ENCODE data around the gene GNB1L.

GNB1L gene

DNA sequence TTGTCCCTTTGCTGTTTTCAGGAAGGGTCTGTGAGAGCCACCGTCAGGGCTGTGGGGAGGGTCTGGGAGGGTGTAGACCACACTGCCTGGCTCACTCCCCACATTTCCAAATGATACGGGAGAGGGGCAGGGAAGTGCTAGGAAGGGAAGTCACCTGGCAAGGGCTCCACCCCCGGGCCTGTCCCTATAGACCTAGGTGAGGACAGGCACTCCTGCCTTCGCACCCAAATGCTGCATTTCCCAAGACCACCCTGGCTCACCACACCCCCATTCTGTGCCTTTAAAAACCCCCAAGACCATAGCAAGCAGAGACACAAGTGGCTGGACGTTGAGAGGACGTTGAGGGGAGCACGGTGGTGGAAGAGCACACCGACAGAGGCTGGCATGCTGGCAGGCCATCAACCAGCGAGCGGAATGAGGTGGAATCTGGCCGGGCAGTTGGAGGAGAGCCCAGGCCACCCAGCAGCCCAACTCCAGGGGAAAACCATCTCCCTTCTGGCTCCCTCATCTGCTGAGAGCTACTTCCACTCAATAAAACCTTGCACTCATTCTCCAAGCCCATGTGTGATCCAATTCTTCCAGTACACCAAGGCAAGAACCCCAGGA is 45.7 kb downstream of the GNB1L start:
- no peak for DNase-seq (ENCODE audit: low spot score)

DNA sequence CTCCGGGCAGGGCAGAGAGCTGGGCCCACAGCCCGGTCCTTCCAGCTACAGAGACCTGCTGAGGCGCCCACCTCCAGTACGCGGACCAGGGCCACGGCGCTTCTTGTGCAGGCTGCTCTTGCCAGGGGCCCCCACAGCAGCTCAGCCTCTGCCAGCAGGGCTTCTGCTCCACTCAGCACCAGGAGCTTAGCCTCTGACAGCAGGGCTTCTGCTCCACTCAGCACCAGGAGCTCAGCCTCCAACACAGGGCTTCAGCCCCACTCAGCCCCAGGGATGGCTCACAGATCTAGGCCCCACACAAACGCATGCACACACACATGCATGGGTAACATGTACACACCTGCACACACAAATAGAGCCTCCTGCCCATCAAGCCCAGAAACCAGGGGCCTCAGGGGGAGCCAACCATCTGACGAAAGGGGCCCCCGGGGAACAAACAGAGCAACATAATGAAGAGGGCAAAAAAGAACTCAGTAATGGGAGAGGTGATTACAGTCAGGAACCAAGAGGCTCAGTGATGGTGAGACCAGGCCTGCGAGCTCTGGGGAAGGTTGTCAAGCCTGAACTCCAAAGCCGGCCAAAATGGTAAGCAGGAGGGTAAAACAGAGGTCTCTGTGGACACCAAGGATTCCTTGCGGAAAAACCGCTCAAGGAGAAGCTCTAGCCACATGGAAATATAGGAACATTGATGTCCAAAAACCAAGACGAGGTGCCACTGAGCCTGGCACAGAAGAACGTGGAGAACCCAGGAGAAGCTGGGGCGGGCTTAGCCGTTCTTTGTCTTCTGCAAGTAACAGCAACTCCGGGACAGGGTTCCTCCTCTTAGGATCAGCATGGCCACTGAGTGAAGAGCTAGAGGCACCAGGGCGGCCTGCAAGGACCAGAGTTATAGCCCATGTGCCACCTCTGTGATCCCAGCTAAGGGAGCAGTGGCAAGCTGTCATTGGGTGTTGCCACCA is 46.5 kb downstream of the GNB1L start:
- DNase-seq (ENCODE audit: low spot score): no peak

DNA sequence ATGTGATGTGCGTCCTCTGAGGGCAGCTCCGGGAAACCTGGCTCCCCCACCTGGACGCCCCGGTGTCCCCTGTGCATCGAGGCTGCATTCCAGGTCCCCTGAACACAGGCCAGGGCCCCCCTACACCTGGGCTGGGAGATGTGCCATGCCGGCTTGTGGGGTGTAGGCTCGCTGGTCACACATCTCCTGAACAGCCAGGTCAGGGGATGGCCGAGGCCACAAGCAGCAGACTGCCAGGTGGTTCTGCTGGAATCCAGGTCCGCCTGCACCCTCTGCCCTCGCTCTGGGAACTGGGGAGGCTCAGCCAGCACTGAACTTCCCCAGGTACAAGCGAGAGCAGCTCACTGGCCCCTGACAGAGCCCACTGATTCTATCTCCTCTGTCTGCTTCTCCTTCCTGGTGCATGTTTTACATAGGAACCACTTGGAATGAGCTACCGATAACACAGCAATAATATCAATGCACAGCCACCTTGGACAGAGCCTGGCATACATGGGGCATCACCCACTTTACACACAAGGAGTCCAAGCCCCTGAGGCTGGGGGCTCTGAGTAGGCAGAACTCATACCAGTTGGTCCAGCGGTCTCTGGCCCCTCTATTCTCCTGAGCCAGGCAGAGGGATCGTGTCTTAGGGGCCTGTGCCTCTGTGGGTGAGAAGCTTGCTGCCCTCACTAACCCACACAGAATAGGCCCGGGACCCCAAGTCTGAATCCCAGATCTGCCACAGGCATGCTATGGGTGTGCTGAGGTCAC is 47.3 kb downstream of the GNB1L start:
- no peak for DNase-seq (ENCODE audit: low spot score)

DNA sequence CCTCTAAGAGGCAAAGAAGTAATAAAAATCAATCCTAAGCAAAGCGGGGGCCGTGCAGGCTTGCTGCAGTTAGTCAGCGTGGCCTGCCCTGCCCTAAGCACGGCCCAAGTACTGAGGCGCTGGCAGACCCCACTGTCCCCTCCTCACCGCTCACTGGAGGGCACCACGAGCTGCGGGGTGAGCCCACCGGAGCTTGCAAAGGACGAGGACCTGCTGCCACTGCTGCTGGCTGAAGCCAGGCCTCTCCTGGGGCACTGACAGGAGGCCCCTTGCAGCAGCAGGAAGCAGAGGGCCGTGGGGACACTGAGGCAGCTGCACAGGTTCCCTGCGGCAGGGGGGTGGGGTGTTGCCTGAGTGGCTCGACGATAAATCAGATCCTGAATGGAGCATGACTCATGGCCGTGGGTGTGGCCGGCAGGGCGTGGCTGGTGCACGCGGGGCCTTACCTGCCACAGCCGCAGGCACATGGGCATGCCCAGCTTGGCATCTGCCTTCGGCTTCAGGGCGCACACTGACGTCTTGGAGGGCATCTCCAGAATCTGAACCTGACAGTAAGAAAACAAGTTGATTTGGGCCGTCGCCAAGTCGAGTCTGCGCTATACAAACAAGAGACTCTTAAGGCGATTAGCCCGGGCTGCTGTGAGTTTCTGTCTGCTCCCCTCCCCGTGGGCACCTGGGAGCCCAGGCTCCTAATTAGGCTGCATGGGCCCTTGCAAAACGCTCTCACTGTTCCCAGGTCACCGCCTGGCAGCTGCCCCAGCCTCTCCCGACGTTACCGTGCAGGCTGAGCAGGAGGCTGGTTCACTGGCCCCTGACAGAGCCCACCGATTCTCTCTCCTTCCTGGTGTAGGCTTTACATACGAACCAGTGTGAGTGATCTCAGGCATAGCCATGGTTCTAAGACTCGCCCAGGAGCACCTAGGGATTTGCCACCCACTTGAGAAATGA is 48.2 kb downstream of the GNB1L start:
- no peak for DNase-seq (ENCODE audit: low spot score)

DNA sequence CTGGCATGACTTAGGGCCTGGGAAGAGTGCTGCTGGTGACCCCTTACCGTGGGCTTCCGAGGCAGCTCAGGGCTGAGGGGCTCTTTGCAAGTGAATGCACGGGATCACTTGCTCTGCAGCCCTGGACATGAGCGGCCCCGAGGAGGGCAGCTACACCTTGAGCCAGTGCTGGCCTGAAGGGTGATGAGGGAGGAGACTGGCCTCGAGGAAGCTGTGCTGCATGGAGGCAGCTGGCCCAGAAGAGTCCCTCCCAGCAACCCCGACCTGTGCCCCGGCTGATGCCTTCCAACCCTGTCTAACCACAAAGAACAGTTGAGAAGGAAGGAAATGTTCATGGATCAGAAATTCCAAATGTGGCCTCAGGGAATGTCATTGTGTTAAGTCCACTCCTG is 48.9 kb downstream of the GNB1L start:
- DNase-seq (ENCODE audit: low spot score): no peak

DNA sequence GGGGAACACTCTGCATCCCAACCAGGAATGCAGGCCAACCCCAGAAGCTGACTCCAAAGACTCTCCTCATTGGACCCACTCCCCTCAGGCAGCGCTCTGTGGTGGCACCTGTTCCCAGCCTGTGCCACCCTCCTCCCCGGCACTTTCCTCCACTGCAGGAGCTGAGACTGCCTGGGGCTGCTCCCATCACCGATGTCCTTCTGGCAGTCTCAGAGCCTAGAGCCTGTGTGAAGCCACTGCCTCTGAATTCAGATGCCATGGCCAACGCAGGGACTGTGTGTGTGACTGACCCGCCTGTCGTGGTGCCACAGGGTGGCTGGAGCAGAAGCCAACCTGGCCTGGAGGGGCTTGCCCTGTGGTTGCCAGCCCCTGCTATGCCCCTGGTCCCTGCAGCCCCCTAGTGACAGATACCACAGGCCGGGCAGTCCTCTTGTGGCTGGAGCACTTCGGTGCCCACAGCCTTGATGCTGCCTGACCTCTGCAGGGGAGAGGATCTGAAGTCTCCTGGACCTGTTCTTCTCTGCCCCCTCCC is 50.9 kb downstream of the GNB1L start:
- no peak for DNase-seq (ENCODE audit: low spot score)

DNA sequence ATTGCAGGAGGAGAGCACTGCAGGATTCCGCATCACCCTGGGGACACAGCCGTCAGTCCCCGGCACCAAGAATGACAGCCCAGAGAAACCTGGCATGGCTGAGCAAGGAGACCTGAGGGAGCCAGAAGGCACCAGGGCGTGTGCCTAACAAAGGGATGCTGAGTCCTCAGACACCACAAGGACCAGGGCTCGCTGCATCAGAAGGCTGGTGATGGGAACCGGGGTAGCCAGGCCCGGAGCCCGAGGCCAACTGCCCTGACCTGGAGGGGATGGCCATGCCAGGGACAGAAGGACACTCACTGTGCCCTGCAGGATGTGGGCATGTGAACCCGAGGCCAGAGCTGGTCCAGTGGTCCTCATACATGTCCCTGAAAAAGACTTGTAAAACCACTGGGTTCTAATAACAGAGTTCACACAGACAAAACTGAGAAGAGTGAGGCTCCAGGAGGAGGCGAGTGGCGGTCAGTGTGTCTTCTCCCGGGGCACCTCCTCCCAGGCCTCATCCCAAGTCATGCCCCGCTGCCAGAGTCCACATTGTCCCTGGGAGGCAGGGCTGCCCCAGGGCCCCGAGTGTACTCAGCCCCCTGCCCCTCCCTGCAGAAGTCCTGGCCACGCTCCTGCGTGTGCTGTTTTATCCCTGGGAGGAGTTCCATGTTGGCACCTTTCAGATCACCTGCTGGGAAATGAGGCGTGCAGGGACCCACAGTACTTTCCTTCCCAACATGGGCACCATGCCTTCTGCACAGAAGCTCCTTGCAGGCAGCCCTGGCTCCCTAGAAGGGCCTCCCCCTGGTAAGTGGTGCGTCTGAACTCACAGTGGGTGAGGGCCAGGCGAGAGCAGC is 51.6 kb downstream of the GNB1L start:
- DNase-seq (ENCODE audit: low spot score): no peak

DNA sequence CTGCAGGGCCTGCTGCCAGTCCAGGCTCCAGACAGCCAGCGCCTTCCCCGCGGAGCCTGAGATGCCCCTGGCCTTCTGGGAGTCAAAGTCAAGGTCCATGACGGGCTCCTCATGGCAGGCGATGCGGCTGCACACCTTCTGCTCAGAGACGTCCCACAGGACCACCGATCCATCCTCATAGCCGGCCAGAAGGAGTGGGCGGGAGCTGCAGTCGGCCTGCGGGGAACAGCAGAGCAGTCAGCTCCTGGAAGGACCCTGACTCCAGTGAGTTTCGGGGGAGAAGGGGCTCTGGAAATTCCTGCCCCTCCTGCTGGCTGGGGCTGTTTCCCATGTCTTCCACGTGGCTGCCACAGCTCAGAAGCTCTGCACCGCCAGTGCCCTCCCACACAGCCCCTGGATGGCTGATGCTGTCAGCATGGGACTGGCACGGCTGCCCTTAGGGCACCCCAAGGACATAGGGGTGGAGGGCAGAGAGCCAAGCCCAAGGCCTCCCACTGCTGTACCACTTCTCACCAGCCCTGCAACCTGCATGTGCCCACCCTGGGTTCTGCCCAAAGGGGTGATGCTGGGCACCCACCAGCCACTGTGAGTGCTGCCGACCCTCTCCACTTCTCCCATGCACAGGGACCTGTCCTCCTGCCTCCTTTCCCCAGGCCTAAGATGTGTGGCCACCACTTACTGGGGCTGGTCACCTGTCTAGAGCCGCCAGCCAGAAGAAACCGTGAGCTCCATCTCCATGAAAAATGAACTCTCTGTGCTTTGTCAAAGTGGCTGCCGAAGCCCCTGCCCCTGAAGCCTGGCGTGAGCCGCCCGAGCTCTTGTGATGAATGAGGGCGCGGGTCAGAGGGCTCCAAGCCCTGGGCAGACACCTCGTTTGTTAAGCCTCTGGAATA is 52.4 kb downstream of the GNB1L start:
- no peak for DNase-seq (ENCODE audit: low spot score)

DNA sequence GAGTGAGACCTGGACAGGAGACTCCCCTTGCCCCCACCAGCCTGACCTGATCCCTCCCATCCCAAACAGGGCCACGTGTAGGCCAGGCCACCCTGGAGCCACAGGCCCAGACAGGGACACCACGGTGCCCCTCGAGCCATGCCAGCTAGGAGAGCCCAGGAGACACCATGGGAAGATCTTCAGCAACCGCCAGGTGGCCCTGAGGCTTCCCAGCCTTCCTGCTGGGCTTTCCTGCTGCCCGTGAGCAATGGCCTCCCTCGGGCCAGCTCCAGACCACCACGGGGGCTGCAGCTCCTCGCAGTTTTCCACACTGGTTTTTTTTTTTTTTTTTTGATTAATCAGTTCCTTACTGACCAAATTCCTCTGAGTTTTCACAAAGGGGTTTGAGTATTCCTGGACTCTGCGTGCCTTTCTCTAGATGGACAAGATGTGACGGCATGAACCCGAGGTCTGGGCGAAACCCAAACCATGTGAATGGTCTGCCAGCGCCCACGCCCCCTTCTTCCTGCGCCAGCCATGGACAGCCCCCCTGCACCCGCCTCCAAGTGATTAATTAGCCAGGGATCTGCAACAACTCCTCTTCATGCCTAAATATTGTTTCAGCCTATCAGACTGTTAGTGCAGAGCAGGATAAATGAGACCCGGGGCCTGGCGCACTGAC is 53.2 kb downstream of the GNB1L start:
- no peak for DNase-seq (ENCODE audit: low spot score)

DNA sequence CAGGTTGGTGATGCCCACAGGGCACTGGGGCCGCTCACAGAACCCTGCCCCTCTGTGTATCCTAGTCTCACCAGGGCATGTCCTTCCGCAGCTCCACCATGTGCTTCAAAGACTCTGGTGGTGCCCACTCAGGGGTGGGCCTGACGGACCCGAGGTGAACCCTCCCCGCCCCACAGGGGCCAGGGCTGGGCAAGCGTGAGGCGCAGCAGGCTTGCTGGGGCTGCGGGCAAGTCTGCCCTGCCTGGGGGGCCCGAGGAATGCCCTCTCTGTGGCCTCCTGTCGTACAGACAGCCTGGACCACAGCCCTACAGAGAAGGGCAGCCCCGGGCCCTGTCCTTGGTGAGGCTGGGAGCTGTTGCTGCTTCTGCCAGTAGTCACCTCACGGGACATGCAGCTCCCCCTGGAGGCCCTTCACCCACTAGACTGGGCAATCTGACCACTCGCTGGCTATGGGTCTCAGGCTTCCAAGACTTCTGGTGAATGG is 53.9 kb downstream of the GNB1L start:
- DNase-seq (ENCODE audit: low spot score): no peak

DNA sequence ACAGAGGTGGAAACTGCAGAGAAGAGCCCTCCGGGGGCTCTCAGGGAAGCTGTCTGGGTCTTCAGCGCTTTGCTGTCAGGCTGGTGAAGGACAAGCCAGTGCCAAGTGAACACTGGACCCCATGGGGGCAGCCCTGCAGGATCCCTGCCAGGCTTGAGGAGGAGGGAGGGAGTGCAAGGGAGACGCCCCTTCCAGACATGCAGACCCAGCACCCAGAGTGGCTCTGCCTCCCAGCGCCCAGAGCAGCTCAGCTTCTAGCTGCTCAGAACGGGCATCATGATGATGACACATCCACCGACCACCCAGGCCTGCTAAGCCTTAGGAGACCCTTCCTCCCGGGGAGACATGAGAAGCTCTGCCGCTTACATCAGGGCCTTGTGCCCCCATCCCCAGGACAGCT is 54.4 kb downstream of the GNB1L start:
- no peak for DNase-seq (ENCODE audit: low spot score)

DNA sequence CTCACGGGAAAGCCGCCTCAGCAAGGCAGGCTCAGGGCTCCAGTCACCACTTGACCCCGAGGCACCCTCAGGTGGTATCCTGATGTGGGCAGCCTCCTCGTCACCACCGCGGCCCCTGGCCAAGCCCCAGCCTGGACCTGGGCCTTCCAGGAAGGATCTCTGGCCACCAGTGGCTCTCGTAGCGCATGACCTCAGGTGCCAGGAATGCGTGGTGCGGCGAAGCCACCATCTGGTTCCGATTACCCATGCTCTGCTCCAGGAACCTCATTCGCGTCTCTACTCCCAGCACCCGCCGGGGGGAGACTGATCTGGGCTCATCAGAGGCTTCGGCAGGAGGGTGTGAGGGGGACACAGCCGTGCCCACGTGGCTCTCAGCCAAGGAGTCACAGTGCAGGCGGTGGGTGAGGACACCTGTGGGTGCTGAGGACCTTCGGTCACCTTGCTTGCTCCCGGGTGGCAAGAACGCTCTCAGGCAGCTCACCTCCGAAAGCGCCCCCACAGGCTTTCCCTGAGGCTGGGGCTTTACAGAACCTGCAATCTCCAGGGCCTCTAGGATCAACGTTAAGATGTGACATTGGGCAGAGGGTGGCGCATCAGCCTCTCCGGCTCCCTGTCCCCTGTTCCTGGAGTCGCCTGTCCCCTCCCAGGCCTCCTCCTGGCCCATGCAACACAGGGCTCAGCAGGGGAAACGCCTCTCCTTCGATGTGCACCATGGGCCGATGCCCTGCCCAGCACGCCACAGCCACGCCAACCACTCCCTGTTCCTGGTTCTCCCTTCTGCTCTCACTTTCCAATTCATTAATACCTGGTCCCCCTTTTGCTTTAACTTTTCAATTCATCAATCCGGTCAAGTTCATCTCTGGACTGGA is 55.1 kb downstream of the GNB1L start:
- DNase-seq (ENCODE audit: low spot score): no peak

DNA sequence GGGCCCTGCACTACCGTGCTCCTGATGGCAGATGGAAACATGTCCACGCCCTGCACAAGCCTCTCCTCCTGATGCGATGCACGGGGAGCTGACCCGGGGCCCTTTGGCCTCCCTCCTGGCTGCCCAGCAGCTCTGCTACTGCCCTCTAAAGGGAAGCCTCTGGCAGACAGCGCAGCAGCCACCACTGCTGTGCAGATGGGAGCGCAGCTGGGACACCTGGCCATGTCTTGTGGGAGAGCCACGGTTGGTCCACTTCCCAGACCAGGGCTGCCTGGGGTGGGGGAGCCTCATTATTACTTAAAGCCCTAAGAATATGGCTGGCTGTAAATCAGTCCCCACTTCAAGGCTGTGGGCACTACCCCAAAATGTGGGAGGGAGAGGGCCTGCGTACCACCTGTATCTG is 55.8 kb downstream of the GNB1L start:
- DNase-seq (ENCODE audit: low spot score): no peak

DNA sequence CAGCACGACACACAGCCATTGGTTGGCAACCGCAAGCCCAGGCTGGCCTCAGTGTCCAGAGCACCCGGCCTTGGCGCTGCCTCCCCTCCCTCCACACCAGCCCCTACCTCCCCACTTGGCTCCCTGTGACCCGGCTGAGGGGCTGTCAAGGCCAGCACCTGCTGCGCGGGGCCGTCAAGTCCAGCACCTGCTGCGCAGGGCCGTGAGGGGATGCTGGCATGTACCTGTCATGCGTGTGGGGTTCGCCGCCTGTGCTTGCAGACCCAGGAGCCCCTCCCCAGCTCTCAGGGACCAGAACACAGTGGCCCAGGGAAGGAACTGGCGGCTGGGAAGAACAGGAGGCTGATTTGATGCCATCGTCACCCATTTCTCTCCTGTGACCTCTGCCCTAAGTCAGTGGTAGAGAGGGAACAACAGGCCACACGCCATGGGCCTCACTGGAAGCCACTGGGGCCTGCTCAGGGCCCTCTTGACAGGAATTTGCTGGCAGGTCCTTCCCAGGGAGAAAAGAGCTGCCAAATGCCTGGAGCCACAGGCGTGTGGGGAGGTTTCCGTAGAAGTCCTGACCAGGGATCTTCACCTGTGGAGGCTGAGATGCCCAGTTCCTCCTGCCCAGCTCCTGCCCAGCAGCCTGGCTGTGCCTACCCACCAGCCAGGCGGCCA is 56.5 kb downstream of the GNB1L start:
- no peak for DNase-seq (ENCODE audit: low spot score)

DNA sequence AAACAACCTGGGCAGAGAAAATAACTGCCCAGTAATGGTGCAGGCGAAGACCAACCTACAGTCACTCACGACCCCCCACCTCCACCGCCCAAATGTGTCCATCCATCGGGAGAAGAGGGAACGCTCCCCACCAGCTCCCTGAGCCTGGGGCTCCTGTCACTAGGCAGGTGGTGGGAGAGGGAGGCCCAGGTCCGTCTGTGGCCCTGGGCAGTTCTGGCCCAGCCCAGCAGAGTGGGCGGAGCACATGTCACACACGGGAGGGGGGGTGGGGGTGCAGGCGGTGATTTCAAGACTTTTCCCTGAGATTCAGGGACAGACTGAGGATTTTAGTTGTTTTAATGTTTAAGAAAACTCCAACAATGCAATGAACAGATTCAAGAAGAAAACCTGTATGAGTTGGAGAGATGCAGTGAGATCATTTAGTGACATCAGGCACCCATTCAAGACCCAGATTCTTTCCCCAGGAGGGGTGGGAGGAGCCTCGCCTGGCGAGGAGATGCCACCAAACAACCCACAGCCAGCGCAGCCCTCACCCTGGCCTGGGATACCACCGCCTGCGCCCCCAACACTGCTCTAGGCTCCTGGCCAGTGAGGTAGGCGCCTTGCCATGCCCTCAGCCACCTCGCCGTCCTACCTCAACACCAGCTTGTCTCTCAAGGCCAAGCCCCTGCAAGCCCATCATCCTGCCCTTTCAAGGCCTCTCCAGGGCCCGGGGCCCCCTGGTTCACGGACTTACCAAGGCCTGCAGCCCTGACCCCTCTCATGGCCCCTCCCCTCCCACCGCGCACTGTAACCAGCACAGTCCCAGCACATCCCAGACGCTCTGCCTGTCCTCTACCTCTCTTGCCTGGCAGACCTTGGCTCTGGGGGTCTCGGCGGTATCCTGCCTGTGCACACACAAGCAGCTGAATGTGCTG is 57.3 kb downstream of the GNB1L start:
- DNase-seq (ENCODE audit: low spot score): no peak

DNA sequence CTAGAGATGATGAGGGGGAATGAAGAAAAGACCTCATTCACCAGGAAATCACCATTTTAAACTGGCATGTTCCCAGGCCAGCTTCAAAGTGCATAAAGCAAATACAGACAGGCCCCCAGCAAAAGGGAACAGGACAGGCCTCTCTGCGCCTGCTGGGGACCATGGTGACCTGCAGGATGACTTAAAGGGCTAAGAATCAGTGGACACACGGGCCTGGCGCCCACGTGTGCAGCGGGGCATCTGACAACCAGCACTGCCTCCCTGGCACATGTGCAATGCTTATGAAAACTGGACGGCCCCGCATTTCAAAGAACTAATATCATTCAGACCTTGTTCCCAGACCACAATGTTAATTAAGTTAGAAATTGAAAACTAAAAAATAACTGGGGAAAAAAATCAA is 58.5 kb downstream of the GNB1L start:
- DNase-seq (ENCODE audit: low spot score): no peak

Data from ecto neural progenitor cell (in vitro differentiated cells).